Breast epithelium (tissue), 3 donors: ENCODE data around the gene MDGA2.

ENCODE experiments used
- POLR2AphosphoS5 ChIP-seq, 3 donors: sonication (generic); formaldehyde crosslinking; IDR thresholded peaks; one replicate each; pipeline ENCODE4 v1.6.1; 2017; ENCODE audit warnings: antibody characterized with exemption in 3 of 3
- TF ChIP-seq, protein P1 (sequence below), 3 donors: fragments of 450-650 bp; IDR thresholded peaks; one replicate each; pipeline ENCODE4 v1.5.1; 2016 to 2017; ENCODE audit warnings: antibody characterized with exemption in 3 of 3, mild to moderate bottlenecking in 3 of 3, moderate library complexity in 3 of 3

DNA sequence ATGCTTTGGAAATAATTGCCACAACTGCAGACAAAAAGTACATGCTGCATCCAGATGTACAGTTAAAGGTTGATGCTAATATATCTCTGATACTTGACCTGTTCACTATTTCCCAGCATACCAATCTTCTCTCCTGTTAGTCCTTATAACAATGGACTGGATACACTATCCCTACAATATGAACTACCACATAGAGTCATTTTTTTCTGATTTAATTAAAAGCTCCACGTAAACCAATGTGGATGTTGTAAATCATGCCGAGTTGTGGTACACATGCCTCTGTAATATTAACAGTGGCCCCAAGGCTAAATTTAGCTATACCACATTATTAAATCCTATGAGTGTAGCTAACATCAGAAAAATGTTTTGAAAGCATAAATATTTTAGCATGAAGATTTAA is 554.8 kb downstream of the MDGA2 start:
- TF ChIP-seq, protein P1, sequence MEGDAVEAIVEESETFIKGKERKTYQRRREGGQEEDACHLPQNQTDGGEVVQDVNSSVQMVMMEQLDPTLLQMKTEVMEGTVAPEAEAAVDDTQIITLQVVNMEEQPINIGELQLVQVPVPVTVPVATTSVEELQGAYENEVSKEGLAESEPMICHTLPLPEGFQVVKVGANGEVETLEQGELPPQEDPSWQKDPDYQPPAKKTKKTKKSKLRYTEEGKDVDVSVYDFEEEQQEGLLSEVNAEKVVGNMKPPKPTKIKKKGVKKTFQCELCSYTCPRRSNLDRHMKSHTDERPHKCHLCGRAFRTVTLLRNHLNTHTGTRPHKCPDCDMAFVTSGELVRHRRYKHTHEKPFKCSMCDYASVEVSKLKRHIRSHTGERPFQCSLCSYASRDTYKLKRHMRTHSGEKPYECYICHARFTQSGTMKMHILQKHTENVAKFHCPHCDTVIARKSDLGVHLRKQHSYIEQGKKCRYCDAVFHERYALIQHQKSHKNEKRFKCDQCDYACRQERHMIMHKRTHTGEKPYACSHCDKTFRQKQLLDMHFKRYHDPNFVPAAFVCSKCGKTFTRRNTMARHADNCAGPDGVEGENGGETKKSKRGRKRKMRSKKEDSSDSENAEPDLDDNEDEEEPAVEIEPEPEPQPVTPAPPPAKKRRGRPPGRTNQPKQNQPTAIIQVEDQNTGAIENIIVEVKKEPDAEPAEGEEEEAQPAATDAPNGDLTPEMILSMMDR (IDR thresholded peaks at IDR 0.05), result no peak
- no peak for TF ChIP-seq POLR2AphosphoS5 (IDR thresholded peaks at IDR 0.05)
